ENCODE results near the gene SASH1. TPM values are rescaled to one million over a fixed set of nuclear protein-coding genes. Genes with fewer than 3 reads are reported as not detected.

SASH1 gene
- total RNA-seq, 1 experiment from 2014 or later, result 9.8 TPM

DNA sequence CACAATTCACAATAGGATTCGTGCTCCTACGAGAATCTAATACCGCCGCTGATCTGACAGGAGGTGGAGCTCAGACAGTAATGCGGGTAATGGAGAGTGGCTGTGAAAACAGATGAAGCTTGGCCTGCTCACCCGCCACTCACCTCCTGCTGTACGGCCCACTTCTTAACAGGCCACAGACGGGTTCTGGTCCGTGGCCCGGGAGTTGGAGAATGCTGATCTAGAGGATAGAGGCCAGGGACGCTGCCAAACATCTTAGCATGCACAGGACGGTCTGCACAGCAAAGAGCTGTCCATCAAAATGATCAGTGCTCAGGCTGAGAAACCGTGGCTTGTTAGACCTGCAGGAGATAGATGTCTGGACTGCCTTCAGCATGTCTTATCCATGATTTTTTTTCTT lies 186.4 kb downstream of the SASH1 start:
- Histone ChIP-seq H3K9me3 (ENCODE audit: low read length) (no peaks in the 10 kb centered on the region), H2AFZ (ENCODE audit: low read length) (no peak overlapping the region), H4K20me1 (ENCODE audit: low read length) (no peaks in the 10 kb centered on the region), H3K4me3 (ENCODE audit: low read length) (no peak overlapping the region), H3K27me3 (ENCODE audit: low read length) (no peaks in the 10 kb centered on the region), H3K4me1 (ENCODE audit: insufficient read depth, low read length) (peaks cover 34% of the 10 kb centered on the region), H3K27ac (ENCODE audit: low read length) (no peak overlapping the region), H3K4me2 (ENCODE audit: low read length) (no peak overlapping the region), H3K79me2 (ENCODE audit: low read length) (no peaks in the 10 kb centered on the region), H3K36me3 (ENCODE audit: low read depth, low read length) (no peaks in the 10 kb centered on the region), H3K9ac (ENCODE audit: low read length) (no peak overlapping the region), H3K9me2 (replicated peaks; ENCODE audit: low read length) (no peaks in the 10 kb centered on the region), H3F3A (ENCODE audit: low read length, unreplicated experiment) (peaks cover 4% of the 10 kb centered on the region)
- ATAC-seq (no peak), DNase-seq (no peak)
- no TSS peak for BruUV-seq (replicated peaks)
- ChIA-PET CTCF (no interaction called here), POLR2A (ENCODE audit: unreplicated experiment) (no interaction called here)
- TF ChIP-seq, protein P1, sequence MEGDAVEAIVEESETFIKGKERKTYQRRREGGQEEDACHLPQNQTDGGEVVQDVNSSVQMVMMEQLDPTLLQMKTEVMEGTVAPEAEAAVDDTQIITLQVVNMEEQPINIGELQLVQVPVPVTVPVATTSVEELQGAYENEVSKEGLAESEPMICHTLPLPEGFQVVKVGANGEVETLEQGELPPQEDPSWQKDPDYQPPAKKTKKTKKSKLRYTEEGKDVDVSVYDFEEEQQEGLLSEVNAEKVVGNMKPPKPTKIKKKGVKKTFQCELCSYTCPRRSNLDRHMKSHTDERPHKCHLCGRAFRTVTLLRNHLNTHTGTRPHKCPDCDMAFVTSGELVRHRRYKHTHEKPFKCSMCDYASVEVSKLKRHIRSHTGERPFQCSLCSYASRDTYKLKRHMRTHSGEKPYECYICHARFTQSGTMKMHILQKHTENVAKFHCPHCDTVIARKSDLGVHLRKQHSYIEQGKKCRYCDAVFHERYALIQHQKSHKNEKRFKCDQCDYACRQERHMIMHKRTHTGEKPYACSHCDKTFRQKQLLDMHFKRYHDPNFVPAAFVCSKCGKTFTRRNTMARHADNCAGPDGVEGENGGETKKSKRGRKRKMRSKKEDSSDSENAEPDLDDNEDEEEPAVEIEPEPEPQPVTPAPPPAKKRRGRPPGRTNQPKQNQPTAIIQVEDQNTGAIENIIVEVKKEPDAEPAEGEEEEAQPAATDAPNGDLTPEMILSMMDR (conservative IDR thresholded peaks at IDR 0.05; ENCODE audit: low read depth, low read length), result no peak
- no peak for TF ChIP-seq EZH2 (IDR thresholded peaks at IDR 0.05; ENCODE audit: low read length, unreplicated experiment)
- TF ChIP-seq EZH2phosphoT487 (IDR thresholded peaks at IDR 0.05; ENCODE audit: borderline replicate concordance, low read length), result no peak
- intact Hi-C loops (cut with micrococcal nuclease), result no loop called here

DNA sequence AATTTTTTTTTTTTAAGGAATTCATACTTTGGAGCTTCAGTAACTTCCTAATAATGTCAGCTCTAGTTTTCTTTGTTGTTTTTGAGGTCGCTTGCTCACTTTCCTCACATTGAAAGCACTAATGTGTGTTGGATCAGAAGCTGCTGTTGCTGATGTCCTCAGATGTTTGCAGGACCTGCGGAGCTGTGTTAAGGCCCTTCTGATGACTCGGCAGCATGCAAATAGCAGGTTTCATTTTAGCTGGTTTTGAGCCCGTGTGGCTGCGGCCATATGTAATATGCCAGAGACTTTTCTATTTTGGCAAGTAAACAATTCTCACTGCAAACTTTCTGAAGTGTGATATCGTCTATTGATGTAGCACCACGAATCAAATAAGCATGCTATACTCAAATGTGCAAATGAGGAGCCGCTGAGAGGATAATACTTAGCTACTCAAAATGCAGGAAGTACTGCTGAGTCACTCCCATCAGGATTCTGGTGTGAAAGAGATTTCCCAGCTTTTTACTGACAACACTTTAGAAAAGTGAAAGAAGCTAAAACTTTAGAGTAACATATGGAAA lies 187.8 kb downstream of the SASH1 start:
- H3K4me3 ChIP-seq (ENCODE audit: low read length), result peak overlapping the region; percentile 39
- no peaks in the 10 kb centered on the region for H3F3A ChIP-seq (ENCODE audit: low read length, unreplicated experiment)
- ChIA-PET CTCF (interaction anchor here (0.7 kb wide), 1 partner anchor 353 kb away, joined by 4 read pairs; no protein-coding TSS in a partner anchor), POLR2A (ENCODE audit: unreplicated experiment) (interaction anchor here (0.6 kb wide), 2 partner anchors 104 to 831 kb away, joined by 3 to 9 read pairs; no protein-coding TSS in a partner anchor)
- H3K79me2 ChIP-seq (ENCODE audit: low read length), result no peaks in the 10 kb centered on the region
- H3K4me2 ChIP-seq (ENCODE audit: low read length), result peak overlapping the region; percentile 70
- H3K36me3 ChIP-seq (ENCODE audit: low read depth, low read length), result no peaks in the 10 kb centered on the region
- H3K9ac ChIP-seq (ENCODE audit: low read length), result peak overlapping the region; percentile 59
- H4K20me1 ChIP-seq (ENCODE audit: low read length), result no peaks in the 10 kb centered on the region
- DNase-seq, result peak; percentile 32
- no peaks in the 10 kb centered on the region for H3K9me3 ChIP-seq (ENCODE audit: low read length)
- H3K27me3 ChIP-seq (ENCODE audit: low read length), result no peaks in the 10 kb centered on the region
- no TSS peak for BruUV-seq (replicated peaks)
- intact Hi-C loops (cut with micrococcal nuclease), result no loop called here
- ATAC-seq, result peak; percentile 58
- peak overlapping the region; percentile 89 for H2AFZ ChIP-seq (ENCODE audit: low read length)
- H3K4me1 ChIP-seq (ENCODE audit: insufficient read depth, low read length), result peaks cover 21% of the 10 kb centered on the region
- H3K9me2 ChIP-seq (replicated peaks; ENCODE audit: low read length), result no peaks in the 10 kb centered on the region
- H3K27ac ChIP-seq (ENCODE audit: low read length), result peak overlapping the region; percentile 70
- TF ChIP-seq EZH2phosphoT487 (IDR thresholded peaks at IDR 0.05; ENCODE audit: borderline replicate concordance, low read length), result no peak
- no peak for TF ChIP-seq EZH2 (IDR thresholded peaks at IDR 0.05; ENCODE audit: low read length, unreplicated experiment)
- TF ChIP-seq, protein P1 (conservative IDR thresholded peaks at IDR 0.05; ENCODE audit: low read depth, low read length), result no peak

DNA sequence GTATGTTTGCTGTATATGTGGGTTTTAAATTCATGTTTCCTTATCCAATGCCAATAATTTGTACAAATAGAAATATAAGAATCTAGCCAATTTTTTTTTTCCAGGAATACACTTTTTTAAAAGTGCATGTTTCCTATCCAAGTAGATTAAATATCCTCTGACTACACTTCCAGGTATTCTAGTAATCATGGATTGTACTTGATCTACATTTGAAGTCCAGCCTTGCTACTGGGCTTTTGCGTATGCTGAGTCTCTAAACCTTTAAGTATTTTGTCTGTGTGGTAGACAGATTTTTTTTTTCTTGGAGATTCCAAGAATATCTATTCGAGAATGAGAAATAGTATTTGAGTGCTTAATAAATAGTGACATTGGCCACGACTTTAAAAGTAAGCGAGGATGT lies 188.3 kb downstream of the SASH1 start:
- POLR2A ChIA-PET (ENCODE audit: unreplicated experiment), result interaction anchor here (0.6 kb wide), 1 partner anchor 831 kb away, joined by 3 read pairs; no protein-coding TSS in a partner anchor
- H3K27ac ChIP-seq (ENCODE audit: low read length), result peak overlapping the region; percentile 70
- H3K4me2 ChIP-seq (ENCODE audit: low read length), result peak overlapping the region; percentile 70; the same call in 1 of the 2 replicates

More for the DNA sequence above, 188.3 kb downstream of the SASH1 start:
- Histone ChIP-seq H3K36me3 (ENCODE audit: low read depth, low read length) (no peaks in the 10 kb centered on the region), H2AFZ (ENCODE audit: low read length) (peak overlapping the region; percentile 89), H3K9me2 (replicated peaks; ENCODE audit: low read length) (no peaks in the 10 kb centered on the region), H3F3A (ENCODE audit: low read length, unreplicated experiment) (no peaks in the 10 kb centered on the region), H3K9me3 (ENCODE audit: low read length) (no peaks in the 10 kb centered on the region), H3K79me2 (ENCODE audit: low read length) (no peaks in the 10 kb centered on the region), H4K20me1 (ENCODE audit: low read length) (no peaks in the 10 kb centered on the region), H3K27me3 (ENCODE audit: low read length) (no peaks in the 10 kb centered on the region), H3K9ac (ENCODE audit: low read length) (peak overlapping the region; percentile 59), H3K4me1 (ENCODE audit: insufficient read depth, low read length) (peaks cover 16% of the 10 kb centered on the region), H3K4me3 (ENCODE audit: low read length) (peak overlapping the region; percentile 39; the same call in 1 of the 2 replicates)
- CTCF ChIA-PET, result interaction anchor here (0.7 kb wide), 1 partner anchor 354 kb away, joined by 4 read pairs; no protein-coding TSS in a partner anchor
- BruUV-seq (replicated peaks), result no TSS peak
- DNase-seq (no peak), ATAC-seq (no peak)
- TF ChIP-seq, protein P1 (conservative IDR thresholded peaks at IDR 0.05; ENCODE audit: low read depth, low read length), result no peak
- TF ChIP-seq EZH2 (IDR thresholded peaks at IDR 0.05; ENCODE audit: low read length, unreplicated experiment) (no peak), EZH2phosphoT487 (IDR thresholded peaks at IDR 0.05; ENCODE audit: borderline replicate concordance, low read length) (no peak)
- intact Hi-C loops (cut with micrococcal nuclease), result no loop called here

Measured in PC-3 (cell line).